Measurements from ENCODE around the gene ORM1.
A peak's percentile ranks its signal among the peaks of the same experiment; 100 is the strongest.
"Not testable (repeated sequence)": the region's sequence is repeated elsewhere in the genome, so short reads cannot be mapped to it uniquely, and the experiment has no call there.

Gene ORM1

DNA sequence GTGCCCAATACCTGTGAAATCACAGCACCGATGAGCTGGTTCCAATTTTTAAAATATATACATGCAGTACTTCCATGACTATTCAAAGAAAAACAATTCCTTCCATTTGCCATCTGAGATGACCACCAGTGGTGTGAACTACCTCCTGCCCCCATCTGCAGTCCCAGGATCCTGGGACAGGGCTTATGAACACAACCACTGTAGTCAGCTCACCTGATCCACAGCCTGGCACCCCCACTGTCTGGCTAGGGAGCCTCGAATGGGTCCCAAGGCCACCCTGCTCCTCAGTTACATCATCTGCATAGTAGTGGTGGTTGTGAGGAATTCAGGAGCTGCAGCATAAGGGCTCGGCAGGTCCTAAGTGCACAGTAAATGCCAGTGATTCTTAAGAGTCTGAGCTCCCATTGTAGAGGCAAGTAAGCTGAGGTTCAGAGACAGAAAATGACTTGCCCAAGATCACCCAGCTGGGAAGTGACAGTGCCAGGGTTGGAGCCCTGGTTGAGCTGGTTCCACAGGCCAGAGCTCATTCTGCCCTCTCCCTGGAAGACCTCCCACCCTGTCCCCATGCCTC lies 2.9 kb downstream of the ORM1 start:
- DNase-seq (ENCODE audit: low read depth), result not testable (repeated sequence)

DNA sequence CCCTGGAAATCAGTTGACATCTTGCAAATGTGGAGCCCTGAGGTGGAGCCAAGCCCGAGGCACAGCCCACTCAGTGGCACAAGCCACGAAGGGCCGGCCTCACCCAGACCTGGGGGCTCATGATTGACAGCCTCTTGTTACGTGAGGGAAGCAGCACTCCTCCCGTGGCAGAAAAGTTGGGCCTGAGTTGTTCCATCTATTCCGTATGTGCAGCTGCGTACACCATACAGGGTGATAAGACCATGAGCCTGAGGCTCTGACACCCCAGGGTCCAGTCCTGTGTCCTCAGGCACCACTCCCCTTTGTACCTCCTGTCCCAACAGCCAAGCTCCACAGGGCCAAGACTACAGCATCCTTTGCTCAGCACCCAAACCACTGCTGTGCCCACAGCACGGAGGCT lies 4.9 kb downstream of the ORM1 start:
- DNase-seq (ENCODE audit: low read depth), result no peak

DNA sequence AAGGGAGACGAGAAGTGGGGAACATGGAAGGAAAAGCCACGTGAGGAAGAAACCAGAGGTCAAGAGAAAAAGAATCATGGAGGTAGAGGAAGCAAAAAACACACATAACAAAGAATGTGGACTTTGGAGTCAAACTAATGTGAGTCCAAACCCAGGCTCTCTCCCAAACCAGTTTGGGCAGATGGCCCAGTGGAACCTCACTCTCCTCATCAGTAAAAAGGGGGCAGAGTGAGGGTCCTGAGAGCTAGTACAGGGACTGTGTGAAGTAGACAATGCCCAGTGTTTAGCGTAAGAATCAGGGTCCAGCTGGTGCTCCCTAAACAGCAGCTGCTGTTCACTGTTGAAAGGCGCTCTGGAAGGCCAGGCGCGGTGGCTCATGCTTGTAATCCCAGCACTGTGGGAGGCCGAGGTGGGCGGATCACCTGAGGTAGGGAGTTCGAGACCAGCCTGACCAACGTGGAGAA lies 5.5 kb downstream of the ORM1 start:
- DNase-seq (ENCODE audit: low read depth), result not testable (repeated sequence)

DNA sequence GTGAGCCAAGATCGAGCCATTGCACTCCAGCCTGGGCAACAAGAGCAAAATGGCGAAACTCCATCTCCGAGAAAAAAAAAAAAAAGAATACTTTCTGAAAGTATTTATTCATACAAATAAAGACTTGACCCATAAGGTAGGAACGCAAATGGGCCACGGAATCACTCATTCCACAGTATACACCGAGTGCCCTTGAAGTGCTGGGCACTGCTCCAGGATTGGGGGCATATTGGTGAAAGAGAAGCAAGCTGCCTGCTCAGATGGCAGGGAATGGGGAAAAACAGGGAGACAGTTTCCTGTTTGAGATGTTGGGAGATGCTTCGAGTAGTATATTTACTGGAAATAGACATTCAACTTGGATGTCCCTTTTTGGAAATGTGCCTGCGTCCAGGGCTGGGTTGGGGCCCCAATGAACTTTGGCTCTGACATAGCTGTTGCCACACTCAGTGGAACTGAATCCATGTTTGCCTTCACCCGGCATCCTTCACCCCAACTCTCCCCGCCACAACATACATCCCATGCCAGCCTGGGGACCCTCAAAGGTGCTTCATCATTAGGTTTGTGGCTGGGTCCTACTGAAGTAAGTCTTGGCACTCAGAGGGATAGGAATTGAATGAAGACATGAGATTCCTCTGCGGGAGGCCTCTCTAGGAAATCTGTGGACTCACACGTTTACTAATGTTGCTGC lies 6.2 kb downstream of the ORM1 start:
- DNase-seq (ENCODE audit: low read depth), result not testable (repeated sequence)

DNA sequence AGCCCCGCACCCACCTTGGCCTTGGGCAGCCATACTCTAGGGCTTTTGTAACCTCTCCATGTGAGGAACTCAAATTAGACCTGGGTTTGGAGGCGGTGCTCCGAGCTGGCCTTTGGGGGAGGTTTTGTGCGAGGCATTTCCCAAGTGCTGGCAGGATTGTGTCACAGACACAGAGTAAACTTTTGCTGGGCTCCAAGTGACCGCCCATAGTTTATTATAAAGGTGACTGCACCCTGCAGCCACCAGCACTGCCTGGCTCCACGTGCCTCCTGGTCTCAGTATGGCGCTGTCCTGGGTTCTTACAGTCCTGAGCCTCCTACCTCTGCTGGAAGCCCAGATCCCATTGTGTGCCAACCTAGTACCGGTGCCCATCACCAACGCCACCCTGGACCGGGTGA lies 6.7 kb downstream of the ORM1 start, which contains the start of gene ORM2:
Gene ORM2 (plus strand): TSS at position 245 of the 398 bp plus-strand sequence. CDS start 36 bp downstream, at position 281.
- not testable (repeated sequence) for DNase-seq (ENCODE audit: low read depth)

DNA sequence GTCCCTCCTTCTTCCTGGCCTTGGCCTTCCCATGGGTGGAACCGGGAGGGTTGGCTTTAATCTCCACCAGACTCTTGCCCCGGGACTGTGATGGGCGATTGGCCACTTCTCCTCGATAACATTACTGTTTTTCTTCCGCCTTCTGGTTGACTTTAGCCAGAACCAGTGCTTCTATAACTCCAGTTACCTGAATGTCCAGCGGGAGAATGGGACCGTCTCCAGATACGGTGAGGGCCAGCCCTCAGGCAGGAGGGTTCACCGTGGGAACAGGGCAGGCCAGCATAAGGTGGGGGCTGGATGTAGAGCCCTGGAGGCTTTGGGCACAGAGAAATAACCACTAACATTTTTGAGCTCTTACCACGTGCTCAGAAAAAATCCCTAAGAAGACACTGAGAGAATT lies 7.7 kb downstream of the ORM1 start:
- DNase-seq (ENCODE audit: low read depth), result no peak

DNA sequence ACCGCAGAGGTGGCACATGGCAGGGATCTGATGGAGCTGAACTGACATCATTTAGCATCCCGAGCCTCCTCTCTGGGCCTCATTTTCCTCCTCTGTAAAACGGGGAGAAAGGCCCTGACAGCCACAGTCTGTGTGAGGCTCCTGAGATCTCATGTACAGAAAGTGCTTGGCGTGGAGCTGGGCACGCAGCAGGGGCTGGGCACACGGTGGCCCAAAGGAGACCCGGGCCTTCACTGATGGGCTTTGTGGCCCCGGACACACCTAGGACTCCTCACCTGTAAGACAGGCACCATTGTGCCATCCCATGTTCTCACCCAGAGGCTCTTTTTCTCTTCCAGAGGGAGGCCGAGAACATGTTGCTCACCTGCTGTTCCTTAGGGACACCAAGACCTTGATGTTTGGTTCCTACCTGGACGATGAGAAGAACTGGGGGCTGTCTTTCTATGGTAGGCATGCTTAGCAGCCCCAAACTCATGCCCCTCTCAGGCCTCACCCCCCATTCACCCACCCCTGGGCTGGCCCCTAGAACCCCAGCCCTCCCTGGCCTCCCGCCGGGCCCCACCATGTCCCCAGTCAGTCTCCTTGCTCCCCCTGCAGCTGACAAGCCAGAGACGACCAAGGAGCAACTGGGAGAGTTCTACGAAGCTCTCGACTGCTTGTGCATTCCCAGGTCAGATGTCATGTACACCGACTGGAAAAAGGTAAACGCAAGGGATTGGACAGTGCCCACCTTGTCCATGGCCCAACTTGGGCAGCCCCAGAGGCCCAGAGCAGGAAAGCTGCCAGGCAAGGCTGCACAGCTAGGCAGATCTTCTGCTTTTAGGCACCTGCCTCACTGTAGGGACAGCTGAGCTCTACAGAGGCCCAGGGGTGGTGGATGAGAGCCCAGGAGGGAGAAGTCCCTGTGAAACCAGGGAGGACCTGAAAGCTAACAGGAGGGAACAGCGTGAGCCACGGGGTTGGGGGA lies 8.6 kb downstream of the ORM1 start:
- DNase-seq (ENCODE audit: low read depth), result not testable (repeated sequence)

DNA sequence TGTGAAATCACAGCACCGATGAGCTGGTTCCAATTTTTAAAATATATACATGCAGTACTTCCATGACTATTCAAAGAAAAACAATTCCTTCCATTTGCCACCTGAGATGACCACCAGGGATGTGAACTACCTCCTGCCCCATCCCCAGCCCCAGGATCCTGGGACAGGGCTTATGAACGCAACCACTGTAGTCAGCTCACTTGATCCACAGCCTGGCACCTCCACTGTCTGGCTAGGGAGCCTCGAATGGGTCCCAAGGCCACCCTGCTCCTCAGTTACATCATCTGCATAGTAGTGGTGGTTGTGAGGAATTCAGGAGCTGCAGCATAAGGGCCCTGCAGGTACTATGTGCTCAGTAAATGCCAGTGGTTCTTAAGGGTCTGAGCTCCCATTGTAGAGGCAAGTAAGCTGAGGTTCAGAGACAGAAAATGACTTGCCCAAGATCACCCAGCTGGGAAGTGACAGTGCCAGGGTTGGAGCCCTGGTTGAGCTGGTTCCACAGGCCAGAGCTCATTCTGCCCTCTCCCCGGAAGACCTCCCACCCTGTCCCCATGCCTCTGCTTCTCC lies 9.7 kb downstream of the ORM1 start:
- not testable (repeated sequence) for DNase-seq (ENCODE audit: low read depth)

DNA sequence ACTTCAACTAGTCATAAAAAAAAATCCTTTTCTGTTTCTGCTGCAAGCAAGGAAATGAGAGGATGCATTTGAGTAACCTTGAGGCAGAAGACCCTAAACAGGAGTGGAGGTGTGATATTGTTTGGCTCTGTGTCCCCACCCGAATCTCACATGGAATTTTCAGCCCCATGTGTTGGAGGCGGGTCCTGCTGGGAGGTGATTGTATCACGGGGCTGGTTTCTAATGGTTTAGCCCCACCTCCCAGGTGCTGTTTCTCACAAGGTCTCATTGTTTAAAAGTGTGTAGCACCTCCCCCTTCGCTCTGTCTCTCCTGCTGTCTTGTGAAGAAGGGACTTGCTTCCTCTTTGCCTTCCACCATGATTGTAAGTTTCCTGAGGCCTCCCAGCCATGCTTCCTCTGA lies 10.8 kb downstream of the ORM1 start:
- DNase-seq (ENCODE audit: low read depth), result not testable (repeated sequence)

DNA sequence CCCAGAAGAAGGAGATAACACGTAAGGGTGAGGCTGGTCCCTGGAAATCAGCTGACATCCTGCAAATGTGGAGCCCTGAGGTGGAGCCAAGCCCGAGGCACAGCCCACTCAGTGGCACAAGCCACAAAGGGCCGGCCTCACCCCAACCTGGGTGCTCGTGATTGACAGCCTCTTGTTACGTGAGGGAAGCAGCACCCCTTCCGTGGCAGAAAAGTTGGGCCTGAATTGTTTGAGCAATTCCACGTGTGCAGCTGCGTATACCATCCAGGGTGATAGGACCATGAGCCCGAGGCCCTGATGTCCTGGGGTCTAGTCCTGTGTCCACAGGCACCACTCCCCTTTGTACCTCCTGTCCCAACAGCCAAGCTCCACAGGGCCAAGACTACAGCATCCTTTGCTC lies 11.6 kb downstream of the ORM1 start:
- DNase-seq (ENCODE audit: low read depth), result no peak

DNA sequence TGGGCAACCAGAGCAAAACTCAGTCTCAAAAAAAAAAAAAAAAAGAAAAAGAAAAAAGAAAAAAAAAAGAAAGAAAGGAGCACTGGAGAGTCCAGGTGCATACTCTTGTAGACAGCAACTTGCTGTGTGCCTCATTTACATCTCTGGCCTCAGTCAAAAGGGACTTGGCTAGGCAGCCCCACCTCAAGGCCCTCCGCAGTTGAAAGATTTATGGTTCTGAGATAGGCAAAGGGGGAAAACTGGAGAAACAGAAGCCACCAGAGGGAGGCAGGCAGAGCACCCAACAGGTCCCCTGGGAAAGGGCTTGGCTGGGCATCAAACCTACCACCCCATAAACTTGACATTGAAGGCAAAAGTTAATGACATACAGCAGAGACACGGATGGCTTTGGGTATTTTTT lies 12.8 kb downstream of the ORM1 start:
- DNase-seq (ENCODE audit: low read depth), result no peak

DNA sequence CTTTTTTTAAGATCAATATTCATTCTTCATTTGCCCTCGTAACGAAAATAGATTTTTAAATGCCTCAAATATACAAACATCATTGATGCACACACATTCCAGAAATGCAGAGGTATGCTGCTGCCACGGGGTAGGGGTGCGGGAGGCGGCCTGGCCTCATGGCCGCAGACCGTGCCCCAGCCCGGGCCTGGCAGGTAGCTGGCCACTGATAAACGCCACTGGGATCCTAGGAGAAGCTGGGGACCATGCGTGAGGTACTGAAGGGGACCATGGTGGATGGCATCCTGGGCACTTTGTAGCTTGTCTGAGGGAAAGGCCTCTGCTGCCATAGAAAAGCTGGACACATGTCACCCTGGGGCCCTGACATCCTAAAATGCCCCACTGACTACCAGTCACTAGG lies 13.3 kb downstream of the ORM1 start:
- no peak for DNase-seq (ENCODE audit: low read depth)

DNA sequence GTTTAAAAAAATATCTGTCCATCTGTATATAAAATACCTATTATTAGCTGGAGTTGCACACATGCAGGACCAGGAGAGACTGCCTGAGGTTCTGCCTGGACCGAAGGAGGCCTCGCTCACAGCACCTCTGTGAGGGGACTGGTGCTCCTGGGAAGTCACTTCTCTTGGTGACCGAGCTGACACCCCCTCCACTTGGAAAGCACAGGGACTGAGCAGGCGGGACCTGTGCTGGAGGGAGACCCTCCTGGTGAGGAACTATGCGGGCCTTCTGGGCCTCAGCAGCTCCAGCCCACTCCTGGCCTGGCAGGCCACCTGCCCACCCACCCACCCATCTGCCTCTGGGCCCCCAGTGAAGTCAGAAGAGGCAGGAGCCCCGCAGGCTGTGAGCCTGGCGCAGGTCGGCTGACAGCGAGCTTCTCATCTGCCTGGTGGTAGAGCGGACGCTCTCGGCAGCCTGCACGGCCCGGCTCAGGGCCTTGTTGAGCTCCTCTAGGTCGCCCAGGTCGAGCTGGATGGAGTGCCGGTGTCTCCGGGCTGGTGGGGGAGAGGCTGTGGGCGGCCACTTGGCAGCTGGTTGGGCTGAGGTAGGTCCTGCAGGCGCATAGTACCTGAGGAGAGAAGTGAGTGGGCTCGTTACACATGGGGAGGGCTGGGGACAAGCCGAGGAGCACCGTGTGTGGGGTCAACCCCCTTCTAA lies 13.9 kb downstream of the ORM1 start:
- no peak for DNase-seq (ENCODE audit: low read depth)

DNA sequence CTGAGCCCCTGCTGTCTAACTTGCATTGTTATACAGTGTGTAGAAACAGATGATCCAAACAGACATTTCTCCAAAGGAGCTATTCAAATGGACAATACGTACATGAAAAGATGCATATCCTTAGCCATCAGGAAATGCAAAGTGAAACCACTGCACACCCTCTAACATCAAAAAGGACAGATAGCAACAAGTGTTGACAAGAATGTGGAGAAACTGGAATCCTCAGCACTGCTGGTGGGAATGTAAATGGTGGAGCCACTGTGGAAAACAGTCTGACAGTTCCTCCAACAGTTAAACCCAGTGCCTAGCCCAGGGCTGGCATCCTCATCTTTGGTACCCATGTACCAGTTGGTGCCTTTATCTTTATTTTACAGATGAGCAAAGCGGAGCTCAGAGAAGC lies 15.3 kb downstream of the ORM1 start:
- no peak for DNase-seq (ENCODE audit: low read depth)

DNA sequence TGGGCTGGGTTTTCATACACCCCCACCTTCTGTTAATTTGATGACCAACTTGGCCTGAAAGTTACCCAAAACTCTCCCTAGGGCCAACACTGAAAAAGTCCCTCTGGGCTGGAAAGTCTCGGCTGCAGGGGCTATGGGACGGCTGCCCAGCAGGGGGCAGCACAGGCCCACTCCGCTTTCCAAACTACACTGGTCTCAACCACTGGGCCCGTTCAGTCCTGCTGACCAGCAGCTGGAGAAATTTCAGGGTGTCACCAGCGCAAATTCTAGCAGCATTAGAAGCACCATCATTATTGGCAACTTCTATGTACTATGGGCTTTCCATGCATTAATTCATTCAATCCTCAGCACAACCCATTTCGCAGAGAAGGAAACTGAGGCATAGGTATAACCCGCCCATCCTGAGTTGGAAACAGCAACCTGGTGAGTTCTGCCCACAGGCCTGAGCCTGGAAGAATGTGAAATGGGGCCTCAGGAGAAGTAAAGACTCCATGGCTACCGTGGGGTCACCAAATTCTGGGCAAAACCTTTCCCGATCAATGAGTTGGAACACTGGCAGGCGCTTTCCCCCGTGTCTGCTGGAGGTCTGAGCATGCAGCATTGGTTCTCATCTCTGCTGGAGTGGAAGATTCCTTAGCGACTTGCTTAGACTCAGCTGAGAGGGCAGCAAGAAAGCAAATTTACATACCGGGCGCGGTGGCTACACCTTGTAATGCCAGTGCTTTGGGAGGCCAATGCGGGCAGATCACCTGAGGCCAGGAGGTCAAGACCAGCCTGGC lies 16.4 kb downstream of the ORM1 start:
- peak; percentile 78 for DNase-seq (ENCODE audit: low read depth)

DNA sequence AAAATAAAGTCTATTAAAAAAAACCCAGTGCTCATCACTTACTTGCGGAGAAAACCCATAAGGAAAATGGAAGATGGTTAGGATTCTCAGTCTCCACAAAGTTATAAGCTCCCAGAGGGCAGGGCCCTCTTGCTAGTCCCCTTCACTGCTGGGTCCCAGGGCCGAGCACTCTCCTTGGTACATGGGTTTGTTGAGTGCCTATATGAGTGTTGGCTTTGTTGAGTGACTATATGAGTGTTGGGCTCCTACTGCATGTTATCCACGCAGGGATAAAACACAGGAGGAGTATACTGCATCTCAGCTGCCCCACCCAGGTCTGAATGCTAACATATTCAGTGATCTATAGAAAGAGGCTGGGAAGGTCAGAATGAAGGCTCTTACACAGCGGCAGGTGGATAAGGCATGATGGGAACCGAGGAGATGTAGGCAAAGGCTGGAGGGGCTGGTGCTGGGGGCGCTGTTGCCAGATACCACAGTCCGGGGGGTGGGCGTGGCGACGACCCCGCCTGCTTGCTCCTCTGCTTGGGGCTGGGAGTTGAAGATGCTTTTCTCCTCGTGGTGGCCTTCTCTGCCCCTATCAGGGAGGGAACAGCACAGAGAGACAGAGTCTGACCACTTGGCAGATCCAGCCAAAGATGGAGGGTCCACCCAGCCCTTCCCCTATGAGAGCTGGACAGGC lies 18.4 kb downstream of the ORM1 start:
- no peak for DNase-seq (ENCODE audit: low read depth)

DNA sequence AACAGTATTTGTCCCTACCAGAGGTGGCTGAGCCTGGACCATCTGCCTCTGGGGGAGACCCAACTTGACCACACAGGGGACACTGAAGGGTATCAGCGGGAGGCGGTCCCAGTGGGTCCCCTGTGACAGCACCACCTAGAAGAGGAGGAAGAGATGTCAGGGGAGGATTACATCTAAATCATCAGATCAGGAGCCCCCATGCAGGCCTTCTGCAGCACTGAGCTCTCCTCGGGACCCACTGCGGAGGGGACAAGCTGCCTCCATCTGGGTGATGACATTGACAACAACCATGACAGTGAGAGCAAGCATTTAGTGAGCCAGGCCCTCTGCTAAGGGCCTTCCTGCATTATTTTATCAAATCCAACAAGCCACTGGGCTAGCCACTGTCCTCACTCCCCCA lies 19.1 kb downstream of the ORM1 start:
- no peak for DNase-seq (ENCODE audit: low read depth)

DNA sequence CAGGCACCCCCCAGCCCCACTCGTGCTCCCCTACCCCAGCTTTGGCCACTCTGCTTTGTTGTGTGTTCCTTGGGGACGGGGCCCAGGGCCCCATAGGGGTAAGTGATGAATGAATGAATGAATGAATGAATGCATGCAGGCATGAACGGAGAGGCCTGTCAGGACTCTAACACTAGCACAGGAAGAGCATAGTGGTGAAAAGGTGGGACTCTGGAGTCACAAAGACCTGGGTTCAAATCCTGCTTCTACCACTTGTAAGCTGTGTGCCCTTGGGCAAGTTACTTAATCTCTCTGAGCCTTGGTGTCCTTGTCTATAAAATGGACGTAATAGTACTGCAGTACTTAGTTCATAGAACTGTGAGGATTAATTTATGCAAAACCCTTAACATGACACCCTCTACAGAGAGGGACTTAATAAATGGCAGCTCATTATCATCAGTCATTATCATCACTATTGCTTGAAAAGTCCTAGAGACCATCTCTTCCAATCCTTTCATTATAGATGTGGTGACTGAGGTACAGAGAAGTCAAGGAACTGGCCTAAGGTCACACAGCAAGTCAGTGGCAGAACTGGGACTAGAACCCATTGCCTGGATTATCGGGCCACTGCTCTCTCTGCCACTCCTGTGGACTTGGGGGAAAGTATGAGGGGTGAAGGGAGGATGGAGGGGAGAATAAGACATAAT lies 20.0 kb downstream of the ORM1 start:
- no peak for DNase-seq (ENCODE audit: low read depth)

DNA sequence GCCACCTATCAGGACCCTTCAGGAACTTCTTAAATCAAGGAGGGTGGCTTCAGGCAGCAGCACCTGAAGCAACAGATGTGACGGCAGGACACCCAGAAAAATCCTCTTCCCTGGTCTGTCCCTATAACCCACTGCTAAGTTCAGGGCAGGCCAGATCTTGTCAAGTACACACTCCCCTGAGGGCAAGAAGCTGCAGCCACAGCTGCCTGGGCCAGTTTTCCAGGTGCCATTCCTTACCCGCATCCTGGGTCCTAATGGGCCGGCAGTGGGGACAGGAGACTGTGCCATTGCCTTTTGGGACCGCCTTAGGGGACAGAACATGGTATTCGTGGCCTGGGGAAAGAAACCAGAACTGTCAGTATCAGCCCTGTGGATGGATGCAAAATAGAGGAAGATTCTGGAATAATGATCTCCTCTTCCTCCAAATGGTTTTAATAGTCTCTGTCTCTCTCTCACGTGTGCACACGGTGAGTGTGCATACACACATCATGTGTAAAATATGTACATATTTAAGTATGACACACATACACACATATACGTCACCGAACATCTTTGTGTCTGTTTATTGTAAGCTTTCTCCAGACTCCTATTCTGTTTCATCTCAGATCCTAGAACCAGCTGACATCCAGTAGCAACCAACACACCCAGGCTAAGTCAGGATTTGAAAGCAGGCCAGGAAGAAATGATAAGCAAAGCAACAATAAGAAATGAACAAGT lies 20.7 kb downstream of the ORM1 start:
- no peak for DNase-seq (ENCODE audit: low read depth)

Data from ELR (cell line).